ENCODE results near the gene TEX30. TPM values are rescaled to one million over a fixed set of nuclear protein-coding genes. Genes with fewer than 3 reads are reported as not detected.
A peak's percentile ranks its signal among the peaks of the same experiment; 100 is the strongest.

TEX30 gene
- 1 to 10 TPM; 3.7 to 8.3 TPM for total RNA-seq

DNA sequence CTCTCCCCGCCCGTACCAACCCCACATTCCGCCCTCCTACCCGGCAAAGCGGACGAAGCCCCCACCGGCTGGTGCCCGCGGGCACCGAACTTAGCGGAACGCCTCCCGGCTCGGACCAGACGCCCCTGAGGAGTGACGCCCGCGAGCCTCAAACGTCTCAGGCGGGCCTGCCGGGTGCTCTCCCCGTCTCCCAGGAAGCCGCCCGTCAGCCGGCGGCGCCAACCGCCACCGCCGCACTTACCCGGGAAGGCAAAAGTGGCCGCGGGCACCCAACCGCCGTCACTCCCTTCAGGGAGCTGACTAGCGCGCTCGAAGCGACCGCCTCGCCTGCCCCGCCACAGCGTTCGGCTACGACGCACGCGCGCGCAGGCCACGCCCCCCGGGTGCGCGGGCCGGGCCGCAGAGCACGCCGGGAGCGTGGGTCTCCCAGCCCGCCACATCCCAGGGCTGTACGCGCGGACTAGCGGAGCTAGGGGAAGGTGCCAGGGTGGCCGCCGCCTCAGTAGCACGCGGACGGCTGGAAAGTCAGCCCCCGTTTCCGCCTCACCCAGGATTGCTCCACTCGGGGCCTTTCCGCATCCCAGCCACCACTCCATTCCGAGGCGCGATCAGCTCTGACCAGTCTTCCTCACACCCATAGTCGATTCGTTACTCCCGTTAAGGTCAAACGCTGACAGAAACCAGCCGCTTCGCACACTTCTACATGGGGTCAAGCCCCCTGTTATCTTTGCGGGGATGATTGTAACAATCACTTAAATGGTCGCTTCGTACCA is at the start of gene TEX30:
TSS of gene TEX30 (minus strand) at position 346 of the 773 bp plus-strand sequence. CDS start 3,760 bp downstream, outside the sequence.
- intact Hi-C loops (cut with DNase I), result loop anchor here (10.0 kb wide), 2 partner anchors 71 to 189 kb away; partner anchors contain the start of gene ERCC5
- H3K9me3 ChIP-seq, result no peaks in the 10 kb centered on the region
- no peaks in the 10 kb centered on the region for H3K36me3 ChIP-seq
- peak within 1 kb of the TSS; percentile 72 to 81 for H3K9ac ChIP-seq (ENCODE audit: low read depth in 2 of 2, low read length in 2 of 2)
- H3K4me1 ChIP-seq, result no peaks in the 10 kb centered on the region
- TF ChIP-seq, protein P1, sequence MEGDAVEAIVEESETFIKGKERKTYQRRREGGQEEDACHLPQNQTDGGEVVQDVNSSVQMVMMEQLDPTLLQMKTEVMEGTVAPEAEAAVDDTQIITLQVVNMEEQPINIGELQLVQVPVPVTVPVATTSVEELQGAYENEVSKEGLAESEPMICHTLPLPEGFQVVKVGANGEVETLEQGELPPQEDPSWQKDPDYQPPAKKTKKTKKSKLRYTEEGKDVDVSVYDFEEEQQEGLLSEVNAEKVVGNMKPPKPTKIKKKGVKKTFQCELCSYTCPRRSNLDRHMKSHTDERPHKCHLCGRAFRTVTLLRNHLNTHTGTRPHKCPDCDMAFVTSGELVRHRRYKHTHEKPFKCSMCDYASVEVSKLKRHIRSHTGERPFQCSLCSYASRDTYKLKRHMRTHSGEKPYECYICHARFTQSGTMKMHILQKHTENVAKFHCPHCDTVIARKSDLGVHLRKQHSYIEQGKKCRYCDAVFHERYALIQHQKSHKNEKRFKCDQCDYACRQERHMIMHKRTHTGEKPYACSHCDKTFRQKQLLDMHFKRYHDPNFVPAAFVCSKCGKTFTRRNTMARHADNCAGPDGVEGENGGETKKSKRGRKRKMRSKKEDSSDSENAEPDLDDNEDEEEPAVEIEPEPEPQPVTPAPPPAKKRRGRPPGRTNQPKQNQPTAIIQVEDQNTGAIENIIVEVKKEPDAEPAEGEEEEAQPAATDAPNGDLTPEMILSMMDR (IDR thresholded peaks at IDR 0.05), result no peak
- H3K27me3 ChIP-seq, result no peaks in the 10 kb centered on the region
- H3K4me3 ChIP-seq, result peak within 1 kb of the TSS; percentile 82
- H3K27ac ChIP-seq, result peak within 1 kb of the TSS; percentile 77
- peak; percentile 83 for DNase-seq

DNA sequence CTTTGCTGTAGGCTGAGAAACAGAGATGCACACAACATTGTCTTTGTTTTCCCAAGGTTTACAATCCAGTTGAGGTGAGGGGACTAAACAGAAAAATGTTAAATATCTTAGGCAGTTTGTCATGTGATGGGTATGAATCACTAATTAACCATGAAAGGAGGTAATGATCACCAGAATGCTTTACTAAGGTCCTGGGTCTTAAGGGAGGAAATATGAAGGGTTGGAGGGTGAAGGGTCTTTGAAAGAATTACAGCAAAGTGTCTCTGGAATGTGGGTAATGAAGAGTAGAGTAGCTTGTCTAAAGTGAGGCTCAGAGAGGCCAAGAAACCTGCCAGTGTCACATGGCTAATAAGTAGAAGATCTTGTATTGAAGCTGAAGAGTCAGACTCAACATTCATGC is 44.3 kb upstream of the TEX30 start:
- no peak overlapping the region for H3K4me3 ChIP-seq
- no peak overlapping the region for H3K9ac ChIP-seq (ENCODE audit: low read depth in 2 of 2, low read length in 2 of 2)
- H3K27me3 ChIP-seq, result no peaks in the 10 kb centered on the region
- no peaks in the 10 kb centered on the region for H3K4me1 ChIP-seq
- intact Hi-C loops (cut with DNase I), result no loop called here
- H3K36me3 ChIP-seq, result no peaks in the 10 kb centered on the region
- no peak for DNase-seq
- no peak overlapping the region for H3K27ac ChIP-seq
- TF ChIP-seq, protein P1 (IDR thresholded peaks at IDR 0.05), result no peak
- H3K9me3 ChIP-seq, result no peaks in the 10 kb centered on the region

DNA sequence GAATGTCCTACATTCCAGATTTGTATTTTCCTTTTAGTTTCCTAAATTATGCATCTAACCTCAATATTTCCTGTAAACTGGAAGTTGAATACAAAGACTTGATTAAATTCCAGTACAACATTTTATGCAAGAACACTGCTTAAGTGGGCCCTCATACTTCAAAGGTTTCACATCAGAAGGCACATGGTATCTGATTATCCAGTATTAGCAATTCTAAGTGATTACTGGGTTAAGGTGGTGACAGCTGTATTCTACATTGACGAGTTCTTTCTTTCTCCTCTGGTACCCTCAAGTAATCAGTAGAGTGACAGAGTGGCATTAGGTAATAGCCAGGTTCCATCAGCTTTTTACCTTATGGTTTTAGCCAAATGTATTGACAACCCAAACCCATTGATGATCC is 43.7 kb upstream of the TEX30 start:
- Histone ChIP-seq H3K27me3 (no peaks in the 10 kb centered on the region), H3K27ac (no peak overlapping the region)

DNA sequence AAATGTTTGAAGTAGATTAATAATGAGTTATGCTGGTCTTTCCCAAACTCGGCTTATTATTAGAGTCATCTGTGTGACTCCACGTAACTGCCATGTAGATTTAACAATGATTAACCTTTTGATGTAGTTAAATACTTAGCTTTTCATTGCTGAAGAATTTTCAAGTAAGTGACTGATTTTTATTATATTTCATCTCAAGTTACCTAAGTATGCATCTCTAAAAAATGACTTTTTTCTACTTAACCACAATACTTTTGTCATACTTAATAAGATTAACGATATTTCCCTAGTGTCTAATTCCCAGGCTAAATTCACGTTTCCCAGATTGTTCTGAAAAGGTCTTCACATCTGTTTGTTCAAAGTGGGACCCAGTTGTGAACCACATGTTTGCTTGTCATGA is 43.1 kb upstream of the TEX30 start:
- no peaks in the 10 kb centered on the region for H3K9me3 ChIP-seq
- H3K9ac ChIP-seq (ENCODE audit: low read depth in 2 of 2, low read length in 2 of 2), result no peak overlapping the region
- H3K4me1 ChIP-seq, result no peaks in the 10 kb centered on the region
- no peaks in the 10 kb centered on the region for H3K27me3 ChIP-seq
- no peaks in the 10 kb centered on the region for H3K36me3 ChIP-seq
- intact Hi-C loops (cut with DNase I), result no loop called here
- no peak overlapping the region for H3K4me3 ChIP-seq
- TF ChIP-seq, protein P1 (IDR thresholded peaks at IDR 0.05), result no peak
- DNase-seq, result no peak
- no peak overlapping the region for H3K27ac ChIP-seq

More for the DNA sequence above, 43.7 kb upstream of the TEX30 start:
- Histone ChIP-seq H3K36me3 (no peaks in the 10 kb centered on the region), H3K9ac (ENCODE audit: low read depth in 2 of 2, low read length in 2 of 2) (no peak overlapping the region), H3K4me3 (no peak overlapping the region), H3K4me1 (no peaks in the 10 kb centered on the region), H3K9me3 (no peaks in the 10 kb centered on the region)
- intact Hi-C loops (cut with DNase I), result no loop called here
- TF ChIP-seq, protein P1 (IDR thresholded peaks at IDR 0.05), result no peak
- DNase-seq, result no peak

DNA sequence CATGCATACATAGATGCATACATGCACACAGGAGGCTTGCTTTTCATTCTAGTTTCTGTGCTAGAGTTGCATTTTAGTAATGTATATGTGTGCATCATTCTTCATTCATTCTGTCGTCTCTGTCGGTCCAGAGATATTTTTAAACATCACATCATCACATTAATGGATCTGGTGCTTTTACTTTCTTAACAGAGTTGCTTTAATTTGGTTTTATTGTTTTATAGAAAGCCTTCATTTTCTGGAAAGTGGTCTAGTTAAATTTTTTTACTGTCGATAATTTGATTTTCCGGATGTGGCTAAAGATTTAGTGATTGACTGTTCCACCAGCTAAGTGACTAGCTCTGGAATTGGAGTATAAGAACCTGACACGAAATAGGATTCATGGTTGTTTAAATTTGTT is 42.2 kb upstream of the TEX30 start:
- no peak overlapping the region for H3K4me3 ChIP-seq
- TF ChIP-seq, protein P1 (IDR thresholded peaks at IDR 0.05), result no peak
- H3K36me3 ChIP-seq, result no peaks in the 10 kb centered on the region
- H3K27ac ChIP-seq, result no peak overlapping the region
- no peaks in the 10 kb centered on the region for H3K27me3 ChIP-seq
- H3K9ac ChIP-seq (ENCODE audit: low read depth in 2 of 2, low read length in 2 of 2), result no peak overlapping the region
- DNase-seq, result no peak
- intact Hi-C loops (cut with DNase I), result no loop called here
- no peaks in the 10 kb centered on the region for H3K4me1 ChIP-seq
- H3K9me3 ChIP-seq, result no peaks in the 10 kb centered on the region

Data from colonic mucosa (tissue), 4 donors.